CD8-positive, alpha-beta memory T cell (primary cell): ENCODE measurements around the gene RALGDS. TPM values are rescaled to one million over a fixed set of nuclear protein-coding genes. Genes with fewer than 3 reads are reported as not detected.

Experiments used
- CTCF ChIA-PET: fragments of 350-600 bp; sonication (Branson Sonifier 250); formaldehyde crosslinking; loops from one replicate; lab custom pipeline; 2021; ENCODE audit warnings: antibody characterized with exemption; lab: Charles Lee
- POLR2A ChIA-PET: fragments of 350-600 bp; sonication (Branson Sonifier 250); formaldehyde crosslinking; loops from one replicate; lab custom pipeline; 2021; ENCODE audit warnings: antibody characterized with exemption; lab: Charles Lee
- DNase-seq, 5 donors: peaks; one replicate each; pipeline versions ENCODE4 v3.0.0 to v3.0.0-alpha.2; 2020 to 2022; ENCODE audit warnings: mixed read lengths in 1 of 5
- H3K27ac ChIP-seq: one replicate; pipeline ENCODE4 v1.7.0; 2013; ENCODE audit warnings: low read depth, mild to moderate bottlenecking, low read length, moderate library complexity
- H3K27me3 ChIP-seq: 2 replicates; pipeline ENCODE4 v1.7.0; 2013; ENCODE audit warnings: low read length, mild to moderate bottlenecking; ENCODE audit not compliant: insufficient read depth, poor library complexity, severe bottlenecking
- H3K36me3 ChIP-seq: 2 replicates; pipeline ENCODE4 v1.7.0; 2013; ENCODE audit warnings: mild to moderate bottlenecking, low read length, moderate library complexity; ENCODE audit not compliant: insufficient read depth
- H3K4me1 ChIP-seq: 2 replicates; pipeline ENCODE4 v1.7.0; 2013; ENCODE audit warnings: mild to moderate bottlenecking, low read length, moderate library complexity; ENCODE audit not compliant: insufficient read depth
- H3K4me3 ChIP-seq: 2 replicates; pipeline ENCODE4 v1.7.0; 2013; ENCODE audit warnings: mild to moderate bottlenecking, low read length
- H3K9me3 ChIP-seq: 2 replicates; pipeline ENCODE4 v1.7.0; 2013; ENCODE audit warnings: mild to moderate bottlenecking, low read length
- H3K27ac Mint-ChIP-seq, 8 donors: one replicate each; pipeline ENCODE4 v1.8.0; 2020 to 2021; ENCODE audit warnings: mixed read lengths in 8 of 8, mild to moderate bottlenecking in 6 of 8, inconsistent platforms in 3 of 8, moderate library complexity in 3 of 8
- H3K27me3 Mint-ChIP-seq, 2 donors: one replicate each; pipeline ENCODE4 v1.8.0; 2020 to 2021; ENCODE audit warnings: mixed read lengths in 2 of 2, mild to moderate bottlenecking in 1 of 2, moderate library complexity in 1 of 2
- H3K36me3 Mint-ChIP-seq, 3 donors: one replicate each; pipeline ENCODE4 v1.8.0; 2020 to 2021; ENCODE audit warnings: mixed read lengths in 3 of 3, inconsistent platforms in 1 of 3, mild to moderate bottlenecking in 1 of 3
- H3K4me1 Mint-ChIP-seq, 3 donors: one replicate each; pipeline ENCODE4 v1.8.0; 2020 to 2021; ENCODE audit warnings: mixed read lengths in 3 of 3, inconsistent platforms in 1 of 3, mild to moderate bottlenecking in 1 of 3
- H3K4me3 Mint-ChIP-seq, 7 donors: one replicate each; pipeline ENCODE4 v1.8.0; 2020 to 2021; ENCODE audit warnings: mixed read lengths in 7 of 7, mild to moderate bottlenecking in 6 of 7, moderate library complexity in 4 of 7, inconsistent platforms in 2 of 7
- H3K9me3 Mint-ChIP-seq, 5 donors: one replicate each; pipeline ENCODE4 v1.8.0; 2020 to 2022; ENCODE audit warnings: mixed read lengths in 5 of 5, mild to moderate bottlenecking in 3 of 5, moderate library complexity in 2 of 5, inconsistent platforms in 1 of 5
- polyA plus RNA-seq: library from polyadenylated mRNA; unstranded; fragments of 300-500 nt; fragmentation: Illumina TruSeq; gene quantifications from one replicate; pipeline ENCODE4 v1.2.3, GENCODE V29; 2021
- total RNA-seq, 2 experiments: library from RNA; stranded (reverse); gene quantifications; one replicate each; pipeline ENCODE4 v1.2.3, GENCODE V29; 2021

The RALGDS gene
- total and polyA plus RNA-seq, 3 experiments from 2014 or later, result 59.1 to 78.0 (median 67.8) TPM

- H3K36me3 ChIP-seq, result no peaks in the 10 kb centered on the region
- peak in 1 of 5 donors; percentile 23 for DNase-seq
- peak overlapping the region in 1 of 8 donors; percentile 92 for H3K27ac Mint-ChIP-seq
- no peaks in the 10 kb centered on the region for H3K27me3 ChIP-seq
- H3K4me3 Mint-ChIP-seq, result no peak overlapping the region
- H3K9me3 ChIP-seq, result peaks cover 2% of the 10 kb centered on the region
- peaks cover 0 to 7% (median 3%) of the 10 kb centered on the region in 3 donors for H3K36me3 Mint-ChIP-seq
- H3K9me3 Mint-ChIP-seq, result peaks cover 2 to 10% (median 7%) of the 10 kb centered on the region in 5 donors
- H3K4me3 ChIP-seq, result no peak overlapping the region
- H3K27ac ChIP-seq, result no peak overlapping the region
- POLR2A ChIA-PET, result no interaction called here
- CTCF ChIA-PET, result interaction anchor here (0.6 to 1.9 kb wide), 4 partner anchors 10 to 58 kb away, joined by 3 to 8 read pairs (median 4); no protein-coding TSS in a partner anchor
- no peaks in the 10 kb centered on the region for H3K4me1 Mint-ChIP-seq
- H3K27me3 Mint-ChIP-seq, result no peaks in the 10 kb centered on the region
- no peaks in the 10 kb centered on the region for H3K4me1 ChIP-seq
These were observed 30.2 kb downstream of the RALGDS start for GRCh38 chr9:133090752-133091385.

GRCh38 chr9:133090187-133090586, 30.9 kb downstream of the RALGDS start:
- Histone ChIP-seq H3K27ac (no peak overlapping the region), H3K27me3 (no peaks in the 10 kb centered on the region), H3K4me3 (no peak overlapping the region), H3K4me1 (no peaks in the 10 kb centered on the region), H3K36me3 (no peaks in the 10 kb centered on the region), H3K9me3 (no peaks in the 10 kb centered on the region)
- peaks cover 0 to 4% (median 1%) of the 10 kb centered on the region in 3 donors for H3K36me3 Mint-ChIP-seq
- ChIA-PET POLR2A (no interaction called here), CTCF (interaction anchor here (1.0 to 1.1 kb wide), 2 partner anchors 54 to 57 kb away, joined by 3 read pairs; no protein-coding TSS in a partner anchor)
- H3K27me3 Mint-ChIP-seq, result peaks cover 0 to under 1% of the 10 kb centered on the region in 2 donors
- H3K4me3 Mint-ChIP-seq, result no peak overlapping the region
- H3K4me1 Mint-ChIP-seq, result no peaks in the 10 kb centered on the region
- peak in 1 of 5 donors; percentile 1 for DNase-seq
- H3K9me3 Mint-ChIP-seq, result peaks cover 0 to 4% (median 3%) of the 10 kb centered on the region in 5 donors
- no peak overlapping the region for H3K27ac Mint-ChIP-seq

GRCh38 chr9:133089271-133089671, 31.8 kb downstream of the RALGDS start:
- peak in 1 of 5 donors; percentile 12 for DNase-seq

GRCh38 chr9:133088756-133089155, 32.3 kb downstream of the RALGDS start:
- H3K4me3 ChIP-seq, result no peak overlapping the region
- no peaks in the 10 kb centered on the region for H3K36me3 Mint-ChIP-seq
- ChIA-PET CTCF (interaction anchor here (1.8 kb wide), 1 partner anchor 56 kb away, joined by 5 read pairs; no protein-coding TSS in a partner anchor), POLR2A (interaction anchor here (0.5 kb wide), 1 partner anchor 17 kb away, joined by 3 read pairs; no protein-coding TSS in a partner anchor)
- no peak overlapping the region for H3K27ac Mint-ChIP-seq
- peak overlapping the region in 1 of 7 donors; percentile 40 for H3K4me3 Mint-ChIP-seq
- H3K27ac ChIP-seq, result no peak overlapping the region
- no peaks in the 10 kb centered on the region for H3K4me1 ChIP-seq
- H3K27me3 Mint-ChIP-seq, result peaks cover 0 to 2% of the 10 kb centered on the region in 2 donors
- H3K4me1 Mint-ChIP-seq, result no peaks in the 10 kb centered on the region
- H3K36me3 ChIP-seq, result no peaks in the 10 kb centered on the region
- H3K9me3 Mint-ChIP-seq, result no peaks in the 10 kb centered on the region
- no peaks in the 10 kb centered on the region for H3K9me3 ChIP-seq
- DNase-seq, result peak in 1 of 5 donors; percentile 39
- H3K27me3 ChIP-seq, result no peaks in the 10 kb centered on the region

More at GRCh38 chr9:133089271-133089671, 31.8 kb downstream of the RALGDS start:
- Mint-ChIP-seq H3K27ac (no peak overlapping the region), H3K36me3 (no peaks in the 10 kb centered on the region), H3K4me3 (no peak overlapping the region), H3K4me1 (no peaks in the 10 kb centered on the region), H3K27me3 (peaks cover 0 to 2% of the 10 kb centered on the region in 2 donors), H3K9me3 (no peaks in the 10 kb centered on the region)
- ChIA-PET POLR2A (interaction anchor here (0.5 kb wide), 1 partner anchor 17 kb away, joined by 3 read pairs; no protein-coding TSS in a partner anchor), CTCF (interaction anchor here (1.1 to 1.8 kb wide), 2 partner anchors 55 to 58 kb away, joined by 3 to 5 read pairs; no protein-coding TSS in a partner anchor)
- no peaks in the 10 kb centered on the region for H3K36me3 ChIP-seq
- H3K27me3 ChIP-seq, result no peaks in the 10 kb centered on the region
- H3K27ac ChIP-seq, result no peak overlapping the region
- no peak overlapping the region for H3K4me3 ChIP-seq
- H3K4me1 ChIP-seq, result no peaks in the 10 kb centered on the region
- no peaks in the 10 kb centered on the region for H3K9me3 ChIP-seq

- ChIA-PET POLR2A (no interaction called here), CTCF (interaction anchor here (1.8 kb wide), 1 partner anchor 56 kb away, joined by 5 read pairs; no protein-coding TSS in a partner anchor)
- Histone ChIP-seq H3K9me3 (no peaks in the 10 kb centered on the region), H3K4me3 (no peak overlapping the region), H3K36me3 (no peaks in the 10 kb centered on the region), H3K27me3 (no peaks in the 10 kb centered on the region), H3K27ac (no peak overlapping the region), H3K4me1 (no peaks in the 10 kb centered on the region)
- DNase-seq, result peak in 1 of 5 donors; percentile 27
- Mint-ChIP-seq H3K4me1 (no peaks in the 10 kb centered on the region), H3K9me3 (no peaks in the 10 kb centered on the region), H3K36me3 (no peaks in the 10 kb centered on the region), H3K27ac (peak overlapping the region in 1 of 8 donors; percentile 33), H3K27me3 (peaks cover 0 to 2% of the 10 kb centered on the region in 2 donors), H3K4me3 (no peak overlapping the region)
These were observed 32.8 kb downstream of the RALGDS start for GRCh38 chr9:133088146-133088750.

- H3K27ac ChIP-seq, result no peak overlapping the region
- no peaks in the 10 kb centered on the region for H3K36me3 ChIP-seq
- H3K27me3 Mint-ChIP-seq, result peaks cover 0 to 2% of the 10 kb centered on the region in 2 donors
- ChIA-PET CTCF (interaction anchor here (0.7 to 1.8 kb wide), 2 partner anchors 12 to 57 kb away, joined by 3 to 5 read pairs; no protein-coding TSS in a partner anchor), POLR2A (no interaction called here)
- no peaks in the 10 kb centered on the region for H3K4me1 Mint-ChIP-seq
- H3K4me1 ChIP-seq, result no peaks in the 10 kb centered on the region
- no peak overlapping the region for H3K4me3 ChIP-seq
- H3K4me3 Mint-ChIP-seq, result no peak overlapping the region
- H3K27me3 ChIP-seq, result no peaks in the 10 kb centered on the region
- H3K9me3 ChIP-seq, result no peaks in the 10 kb centered on the region
- H3K36me3 Mint-ChIP-seq, result no peaks in the 10 kb centered on the region
- peak overlapping the region in 1 of 8 donors; percentile 36 for H3K27ac Mint-ChIP-seq
- peak in 1 of 5 donors; percentile 11 for DNase-seq
- H3K9me3 Mint-ChIP-seq, result no peaks in the 10 kb centered on the region
These were observed 33.5 kb downstream of the RALGDS start for GRCh38 chr9:133087429-133088145.

GRCh38 chr9:133086894-133087293, 34.1 kb downstream of the RALGDS start:
- Histone ChIP-seq H3K9me3 (no peaks in the 10 kb centered on the region), H3K4me3 (no peak overlapping the region), H3K36me3 (no peaks in the 10 kb centered on the region), H3K27me3 (no peaks in the 10 kb centered on the region), H3K4me1 (no peaks in the 10 kb centered on the region), H3K27ac (no peak overlapping the region)
- POLR2A ChIA-PET, result no interaction called here
- peaks cover 0 to 2% of the 10 kb centered on the region in 2 donors for H3K27me3 Mint-ChIP-seq
- no peak for DNase-seq
- no peaks in the 10 kb centered on the region for H3K9me3 Mint-ChIP-seq
- H3K4me1 Mint-ChIP-seq, result no peaks in the 10 kb centered on the region
- H3K36me3 Mint-ChIP-seq, result no peaks in the 10 kb centered on the region
- H3K27ac Mint-ChIP-seq, result no peak overlapping the region
- no peak overlapping the region for H3K4me3 Mint-ChIP-seq
- CTCF ChIA-PET, result interaction anchor here (0.7 kb wide), 1 partner anchor 12 kb away, joined by 3 read pairs; no protein-coding TSS in a partner anchor
